Mucosa of descending colon (tissue), 3 donors: ENCODE data around the gene CNTN4. TPM values are rescaled to one million over a fixed set of nuclear protein-coding genes. Genes with fewer than 3 reads are reported as not detected.

Experiments
- ATAC-seq: fragments of 200-7000 bp; cut with Tn5 transposase; one replicate; pipeline ENCODE4 v1.9.1; 2020; ENCODE audit warnings: mild to moderate bottlenecking, moderate library complexity
- DNase-seq, 3 donors: peaks; one replicate each; pipeline ENCODE4 v3.0.0-alpha.2; 2020
- H3K36me3 ChIP-seq: fragments of 200-600 bp; one replicate; pipeline ENCODE4 v1.8.0; 2021; ENCODE audit warnings: low read depth, mild to moderate bottlenecking
- H3K4me1 ChIP-seq: fragments of 200-600 bp; one replicate; pipeline ENCODE4 v1.8.0; 2021; ENCODE audit warnings: low read depth, mild to moderate bottlenecking
- H3K4me3 ChIP-seq: fragments of 200-600 bp; one replicate; pipeline ENCODE4 v1.8.0; 2021; ENCODE audit warnings: mild to moderate bottlenecking
- H3K9me3 ChIP-seq: fragments of 200-600 bp; one replicate; pipeline ENCODE4 v1.8.0; 2021; ENCODE audit warnings: mild to moderate bottlenecking
- intact Hi-C, 2 donors: fragments of 100-400 bp; cut with DNase I in 1 of 2; cut with micrococcal nuclease in 1 of 2; formaldehyde crosslinking; loops; one replicate each; pipeline versions ENCODE4 v1.11.0 to v1.11.1; 2022; cut with DNase I, micrococcal nuclease
- total RNA-seq, 3 donors: library from RNA; stranded (reverse); fragmentation: NEBNext Ultra II Directional in 2 of 3; extraction: Animal tissue kit (Norgen Biotek cat#: 25700) in 2 of 3; gene quantifications; one replicate each; pipeline versions ENCODE4 v1.2.1 to v1.2.4, GENCODE V29; 2021 to 2023
- TF ChIP-seq, protein P1 (sequence below): fragments of 200-600 bp; IDR thresholded peaks from one replicate; pipeline ENCODE4 v1.8.0; 2022; ENCODE audit warnings: antibody characterized with exemption, mild to moderate bottlenecking
- donor health status: DM: no; HTN: no; CAD: no; lungs with moderate emphysema.
- donor health status: DM: no; HTN: no; CAD: no.
- donor health status: DM: no; HTN: yes; CAD: no.

CNTN4 gene
- total RNA-seq, 3 donors from 2014 or later, result 7.8 to 41.1 (median 13.4) TPM

DNA sequence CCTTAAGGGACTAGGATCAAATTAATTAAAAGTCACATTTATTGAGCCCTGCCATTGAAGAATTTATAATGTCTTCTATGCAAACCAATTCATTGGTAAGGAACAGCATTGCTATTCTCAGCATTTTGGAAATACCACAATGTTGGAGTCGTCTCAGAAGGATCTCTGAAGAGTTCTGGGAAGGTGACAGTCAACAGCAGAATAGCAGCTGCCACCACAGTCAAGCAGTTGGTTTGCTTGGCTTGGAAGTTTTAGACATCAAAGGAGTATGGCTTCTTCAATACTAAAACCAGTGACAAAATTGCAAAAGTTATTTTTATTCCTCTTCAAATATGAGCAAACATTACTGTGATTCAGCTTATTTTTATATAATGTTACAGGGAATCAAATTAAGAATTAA is 167.9 kb downstream of the CNTN4 start:
- TF ChIP-seq, protein P1, sequence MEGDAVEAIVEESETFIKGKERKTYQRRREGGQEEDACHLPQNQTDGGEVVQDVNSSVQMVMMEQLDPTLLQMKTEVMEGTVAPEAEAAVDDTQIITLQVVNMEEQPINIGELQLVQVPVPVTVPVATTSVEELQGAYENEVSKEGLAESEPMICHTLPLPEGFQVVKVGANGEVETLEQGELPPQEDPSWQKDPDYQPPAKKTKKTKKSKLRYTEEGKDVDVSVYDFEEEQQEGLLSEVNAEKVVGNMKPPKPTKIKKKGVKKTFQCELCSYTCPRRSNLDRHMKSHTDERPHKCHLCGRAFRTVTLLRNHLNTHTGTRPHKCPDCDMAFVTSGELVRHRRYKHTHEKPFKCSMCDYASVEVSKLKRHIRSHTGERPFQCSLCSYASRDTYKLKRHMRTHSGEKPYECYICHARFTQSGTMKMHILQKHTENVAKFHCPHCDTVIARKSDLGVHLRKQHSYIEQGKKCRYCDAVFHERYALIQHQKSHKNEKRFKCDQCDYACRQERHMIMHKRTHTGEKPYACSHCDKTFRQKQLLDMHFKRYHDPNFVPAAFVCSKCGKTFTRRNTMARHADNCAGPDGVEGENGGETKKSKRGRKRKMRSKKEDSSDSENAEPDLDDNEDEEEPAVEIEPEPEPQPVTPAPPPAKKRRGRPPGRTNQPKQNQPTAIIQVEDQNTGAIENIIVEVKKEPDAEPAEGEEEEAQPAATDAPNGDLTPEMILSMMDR, result no peak
- DNase-seq (no peak), ATAC-seq (no peak)
- intact Hi-C loops, result no loop called here
- H3K4me3 ChIP-seq, result no peak overlapping the region
- no peaks in the 10 kb centered on the region for H3K4me1 ChIP-seq
- H3K36me3 ChIP-seq, result no peaks in the 10 kb centered on the region
- no peaks in the 10 kb centered on the region for H3K9me3 ChIP-seq

DNA sequence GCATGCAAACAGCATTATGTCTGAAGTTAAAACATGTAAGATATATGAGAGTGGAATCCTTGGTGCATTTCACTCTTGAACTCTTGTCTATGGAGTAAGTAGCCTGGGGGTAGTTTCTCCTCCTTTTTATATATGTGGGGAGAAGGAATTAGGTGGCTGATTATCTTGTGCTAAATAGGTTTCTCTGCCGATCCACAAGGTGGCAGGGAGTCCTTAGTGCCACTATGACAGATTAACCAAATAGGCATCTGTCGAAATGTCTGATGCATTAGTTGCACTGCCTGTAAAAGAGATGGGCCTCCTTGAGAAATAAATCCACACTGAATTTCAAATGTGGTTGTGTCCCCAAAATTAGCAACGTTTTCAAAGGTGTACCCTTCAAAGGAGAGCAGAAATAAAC is 170.1 kb downstream of the CNTN4 start:
- TF ChIP-seq, protein P1, result no peak

DNA sequence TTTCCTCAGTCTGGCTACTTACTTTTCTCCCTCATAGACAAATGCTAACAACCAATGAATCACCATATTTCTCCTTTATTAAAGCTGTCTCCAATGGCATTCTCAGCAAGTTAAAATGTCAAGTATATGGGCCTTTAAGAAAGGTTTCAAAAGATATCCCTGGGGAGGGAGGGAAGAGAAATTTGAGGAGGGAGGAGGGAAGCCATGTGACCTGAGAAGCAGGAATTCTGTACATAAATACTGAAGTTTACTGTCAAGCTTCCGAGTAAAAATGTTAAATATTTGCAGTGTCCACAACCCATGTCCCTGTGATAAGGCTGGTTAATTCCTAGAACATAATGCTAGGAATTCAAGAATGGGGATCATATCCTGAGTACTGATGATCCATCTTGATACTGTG is 175.9 kb downstream of the CNTN4 start:
- DNase-seq (no peak), ATAC-seq (no peak)
- Histone ChIP-seq H3K4me3 (no peak overlapping the region), H3K4me1 (no peaks in the 10 kb centered on the region), H3K36me3 (no peaks in the 10 kb centered on the region), H3K9me3 (no peaks in the 10 kb centered on the region)
- TF ChIP-seq, protein P1, result no peak
- intact Hi-C loops, result no loop called here

More for the DNA sequence above, 170.1 kb downstream of the CNTN4 start:
- Histone ChIP-seq H3K9me3 (no peaks in the 10 kb centered on the region), H3K4me3 (no peak overlapping the region), H3K4me1 (no peaks in the 10 kb centered on the region), H3K36me3 (no peaks in the 10 kb centered on the region)
- DNase-seq (no peak), ATAC-seq (no peak)
- intact Hi-C loops, result no loop called here

DNA sequence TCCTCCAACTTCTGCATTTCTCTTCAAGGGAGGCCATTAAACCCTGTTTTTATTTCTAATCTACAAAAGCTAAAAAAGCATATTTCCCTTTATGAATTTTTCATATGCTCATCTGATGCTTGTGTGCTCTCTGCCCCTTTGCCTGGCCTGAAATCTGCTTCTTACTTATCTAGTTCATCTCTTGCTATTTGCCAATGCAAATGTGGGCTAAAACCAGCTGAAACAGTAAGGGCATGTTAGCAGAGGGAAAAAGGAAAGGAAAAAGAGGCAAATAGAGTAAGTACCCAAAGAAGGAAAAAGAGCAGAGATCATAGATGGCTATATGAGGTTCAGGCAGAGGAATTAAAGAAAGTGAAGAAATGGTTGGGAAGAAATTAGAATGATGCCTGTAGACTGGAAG is 185.2 kb downstream of the CNTN4 start:
- Histone ChIP-seq H3K36me3 (no peaks in the 10 kb centered on the region), H3K4me3 (no peak overlapping the region), H3K4me1 (no peaks in the 10 kb centered on the region), H3K9me3 (no peaks in the 10 kb centered on the region)
- intact Hi-C loops, result no loop called here
- DNase-seq, result no peak
- ATAC-seq, result no peak
- TF ChIP-seq, protein P1, result no peak

DNA sequence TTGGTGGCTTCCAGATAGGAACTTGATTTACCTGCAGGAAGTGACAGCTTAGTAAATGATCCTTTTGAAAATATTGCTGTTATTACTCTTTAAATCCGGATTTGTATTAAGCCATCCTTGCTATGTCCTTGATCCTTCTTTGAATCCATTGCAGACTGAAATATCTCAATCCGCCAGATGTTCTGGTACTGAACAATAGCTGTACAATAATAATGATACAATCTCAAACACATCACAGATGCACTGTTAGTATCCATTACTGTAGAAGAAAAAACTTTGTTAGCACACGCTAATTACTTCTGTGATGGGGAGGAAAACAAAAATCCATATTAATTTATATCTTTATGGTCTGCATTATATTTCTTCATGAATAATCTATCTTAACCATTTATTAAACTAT is 202.3 kb downstream of the CNTN4 start:
- Histone ChIP-seq H3K36me3 (no peaks in the 10 kb centered on the region), H3K4me3 (no peak overlapping the region), H3K9me3 (no peaks in the 10 kb centered on the region), H3K4me1 (no peaks in the 10 kb centered on the region)
- ATAC-seq (no peak), DNase-seq (no peak)
- intact Hi-C loops, result no loop called here
- TF ChIP-seq, protein P1, result no peak

DNA sequence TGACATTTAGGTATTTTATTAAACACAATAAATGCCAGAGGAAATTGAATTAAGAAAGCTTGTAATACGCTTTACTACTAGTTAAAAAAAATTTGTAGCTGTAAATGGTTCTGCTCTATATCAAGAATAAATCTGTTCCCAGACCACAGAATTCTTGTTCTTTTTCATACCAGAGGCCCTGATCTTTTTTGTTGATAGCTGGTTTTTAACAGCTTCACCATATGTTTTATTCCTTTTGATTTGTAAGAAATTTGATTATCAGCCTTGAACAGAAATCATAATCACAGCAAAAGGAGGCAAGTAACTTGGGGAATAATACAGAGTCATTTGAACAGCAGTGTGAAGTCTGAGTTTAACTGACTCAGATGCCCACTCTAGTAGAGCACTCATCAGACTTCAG is 202.7 kb downstream of the CNTN4 start:
- TF ChIP-seq, protein P1, result no peak
- intact Hi-C loops, result no loop called here

More for the DNA sequence above, 202.7 kb downstream of the CNTN4 start:
- H3K36me3 ChIP-seq, result no peaks in the 10 kb centered on the region
- ATAC-seq (no peak), DNase-seq (no peak)
- no peaks in the 10 kb centered on the region for H3K9me3 ChIP-seq
- H3K4me3 ChIP-seq, result no peak overlapping the region
- H3K4me1 ChIP-seq, result no peaks in the 10 kb centered on the region
